GM12878 (cell line): Measurements from ENCODE around the gene MAP3K5. TPM values are rescaled to one million over a fixed set of nuclear protein-coding genes. Genes with fewer than 3 reads are reported as not detected.

Experiments
- ATAC-seq: fragments of 200-7000 bp; cut with Tn5 transposase; 3 replicates; pipeline ENCODE4 v1.9.1; 2020; ENCODE audit warnings: mild to moderate bottlenecking, moderate library complexity
- BruUV-seq: library from RNA; stranded (reverse); fragments of 400-500 nt; replicated peaks from 2 replicates; lab custom pipeline; 2021; lab: Mats Ljungman, UMichigan
- CTCF ChIA-PET: fragments of 300-600 bp; sonication (Branson Sonifier 250); formaldehyde crosslinking; extraction: SDS; loops from one replicate; lab custom pipeline; 2021; ENCODE audit warnings: inconsistent platforms; lab: Yijun Ruan, JAX
- POLR2A ChIA-PET: fragments of 350-600 bp; formaldehyde crosslinking; extraction: SDS; loops from one replicate; lab custom pipeline; 2021; ENCODE audit warnings: inconsistent platforms; lab: Charles Lee
- RAD21 ChIA-PET: fragments of 300-600 bp; sonication (Branson Sonifier 250); formaldehyde crosslinking; loops from one replicate; lab custom pipeline; 2023; ENCODE audit warnings: antibody characterized with exemption; ENCODE audit not compliant: unreplicated experiment; lab: Charles Lee
- SMC1A ChIA-PET: fragments of 300-600 bp; sonication (Branson Sonifier 250); formaldehyde crosslinking; loops from one replicate; lab custom pipeline; 2023; ENCODE audit not compliant: unreplicated experiment, uncharacterized antibody; lab: Charles Lee
- DNase-seq: peaks from one replicate; pipeline ENCODE4 v3.0.0-alpha.2; 2011; ENCODE audit warnings: low read depth, low spot score
- FAIRE-seq: peaks from 3 replicates; lab custom pipeline; 2011; peaks lifted over from hg19 to GRCh38; lab: Jason Lieb, UNC
- H2AFZ ChIP-seq: 2 replicates; pipeline ENCODE4 v1.6.0; 2011; ENCODE audit warnings: low read depth, low read length, control low read depth; ENCODE audit not compliant: control insufficient read depth
- H3K27ac ChIP-seq: 2 replicates; pipeline ENCODE4 v1.5.1; 2011; ENCODE audit warnings: control low read depth; ENCODE audit not compliant: control insufficient read depth, insufficient read depth
- H3K27me3 ChIP-seq, 2 experiments: replicated peaks in 1 of 2; 2 replicates each; pipeline versions ENCODE4 v1.6.0 to v1.6.1; 2011; ENCODE audit warnings: low read length in 1 of 2; ENCODE audit not compliant: control insufficient read depth in 2 of 2, insufficient read depth in 2 of 2
- H3K36me3 ChIP-seq, 2 experiments: 2 replicates each; pipeline ENCODE4 v1.5.1; 2011; ENCODE audit warnings: low read length in 1 of 2; ENCODE audit not compliant: control insufficient read depth in 2 of 2, insufficient read depth in 2 of 2
- H3K4me1 ChIP-seq: 2 replicates; pipeline ENCODE4 v1.6.1; 2011; ENCODE audit warnings: mild to moderate bottlenecking, low read length, moderate library complexity, mixed read lengths; ENCODE audit not compliant: control insufficient read depth, insufficient read depth
- H3K4me2 ChIP-seq: 2 replicates; pipeline ENCODE4 v1.6.0; 2011; ENCODE audit warnings: control low read depth; ENCODE audit not compliant: control insufficient read depth, insufficient read depth
- H3K4me3 ChIP-seq: fragments of 200-600 bp; sonication (generic); 2 replicates; pipeline ENCODE4 v1.5.1; 2016
- H3K79me2 ChIP-seq: 2 replicates; pipeline ENCODE4 v1.6.0; 2011; ENCODE audit warnings: low read length; ENCODE audit not compliant: control insufficient read depth, insufficient read depth
- H3K9ac ChIP-seq: 2 replicates; pipeline ENCODE4 v1.8.0; 2011; ENCODE audit warnings: low read length, control low read depth, mixed read lengths; ENCODE audit not compliant: control insufficient read depth, insufficient read depth
- H3K9me3 ChIP-seq: replicated peaks from 3 replicates; pipeline ENCODE4 v1.5.1; 2011; ENCODE audit warnings: mild to moderate bottlenecking, low read length; ENCODE audit not compliant: control insufficient read depth, insufficient read depth
- H4K20me1 ChIP-seq: 2 replicates; pipeline ENCODE4 v1.6.0; 2011; ENCODE audit not compliant: control insufficient read depth, insufficient read depth
- E2F8 ChIP-seq: fragments of 450-650 bp; IDR thresholded peaks from 2 replicates; pipeline ENCODE4 v1.6.1; 2018; ENCODE audit warnings: mild to moderate bottlenecking, low read depth, moderate library complexity; ENCODE audit not compliant: partially characterized antibody
- ETV6 ChIP-seq, 2 experiments: fragments of 450-650 bp in 1 of 2; IDR thresholded peaks in 1 of 2; conservative IDR thresholded peaks in 1 of 2; 2 replicates each; pipeline ENCODE4 v1.6.1; 2014; ENCODE audit warnings: antibody characterized with exemption in 1 of 2, borderline replicate concordance in 1 of 2, low read depth in 1 of 2, mild to moderate bottlenecking in 1 of 2, moderate library complexity in 1 of 2
- ZNF687 ChIP-seq: fragments of 450-650 bp; IDR thresholded peaks from 2 replicates; pipeline ENCODE4 v1.6.1; 2017; ENCODE audit warnings: mild to moderate bottlenecking, moderate library complexity
- WGBS: methylation state at CpG from one replicate; pipeline ENCODE4 v1.1.6; 2016; ENCODE audit warnings: low lambda C conversion rate; ENCODE audit not compliant: insufficient replicate concordance, insufficient coverage; ENCODE audit errors: missing lambda C conversion rate; 5-methylcytosine and 5-hydroxymethylcytosine counted together
- in situ Hi-C: fragments of 300-500 bp; cut with MboI; formaldehyde crosslinking; loops from 9 replicates; pipeline ENCODE4 v1.14.3; 2018; ENCODE audit warnings: mixed read lengths
- intact Hi-C: fragments of 100-400 bp; cut with micrococcal nuclease; formaldehyde crosslinking; loops from one replicate; pipeline ENCODE4 v1.14.2; 2022; ENCODE audit not compliant: unreplicated experiment
- polyA plus RNA-seq, 11 experiments: library from polyadenylated mRNA; depleted of rRNA in 4 of 11; unstranded in 6 of 11; stranded (reverse) in 5 of 11; fragments of >200 nt; fragmentation: Nextera tagmentation in 4 of 11; fragmentation: Illumina TruSeq in 1 of 11; extraction: Ambion mirVana in 4 of 11; extraction: Trizol in 1 of 11; gene quantifications; 1 replicate in 1 of 11; 2 replicates in 10 of 11; pipeline versions ENCODE4 v1.2.1 to v1.2.3, GENCODE V29; 2011 to 2016; ENCODE audit warnings: inconsistent platforms in 2 of 11, missing spikeins in 2 of 11, low read depth in 1 of 11
- total RNA-seq, 4 experiments: library from RNA; depleted of rRNA in 3 of 4; stranded (reverse); fragments of >200 nt in 3 of 4; fragmentation: Illumina TruSeq in 1 of 4; extraction: Trizol in 1 of 4; gene quantifications; 2 replicates each; pipeline versions ENCODE4 v1.2.1 to v1.2.3, GENCODE V29; 2013 to 2021

MAP3K5 gene
- total and polyA plus RNA-seq, 10 of the 15 experiments (the other 5 are each of a cell fraction or from before 2014, with no cell fraction given) = 5.4 to 34.3 (median 26.4) TPM

GRCh38 chr6:136549300-136550044 is 242.8 kb downstream of the MAP3K5 start (continued):
- TF ChIP-seq ZNF687 = no peak

- Histone ChIP-seq H3K27me3 (peaks cover 0 to 7% of the 10 kb centered on the region in 2 experiments; a peak in 3 of 4 replicates), H3K4me3 (no peak overlapping the region), H3K79me2 (no peaks in the 10 kb centered on the region), H3K27ac (no peak overlapping the region), H3K4me2 (no peak overlapping the region), H3K9ac (no peak overlapping the region), H3K9me3 (no peaks in the 10 kb centered on the region), H3K36me3 (no peaks in the 10 kb centered on the region), H3K4me1 (peaks cover 9% of the 10 kb centered on the region; the same call in 1 of the 2 replicates), H4K20me1 (no peaks in the 10 kb centered on the region; the same call in 1 of the 2 replicates), H2AFZ (no peak overlapping the region)
- CTCF ChIA-PET = interaction anchor here (1.4 kb wide), 1 partner anchor 14 kb away, joined by 3 read pairs; no protein-coding TSS in a partner anchor
- SMC1A ChIA-PET = no interaction called here
- TF ChIP-seq E2F8 (no peak), ETV6 (conservative IDR thresholded peaks at IDR 0.05 in 1 of 2, IDR thresholded peaks at IDR 0.05 in 1 of 2; ENCODE audit: borderline replicate concordance in 1 of 2, low read depth in 1 of 2) (no peak)
- in situ Hi-C loops = no loop called here
- intact Hi-C loops = loop anchor here (10.0 kb wide), 1 partner anchor 204 kb away; no protein-coding TSS in a partner anchor
- RAD21 ChIA-PET = no interaction called here
- POLR2A ChIA-PET = no interaction called here
- no peak for DNase-seq
- FAIRE-seq = no peak
- ATAC-seq = no peak
- no TSS peak for BruUV-seq
- WGBS = 67% methylated on average over 14 of the region's 14 CpGs
Measured at GRCh38 chr6:136548582-136549299, 243.5 kb downstream of the MAP3K5 start.
